H54 (cell line): ENCODE measurements around the gene CHN1.

Source experiments
- DNase-seq: peaks from one replicate; pipeline ENCODE4 v3.0.0; 2011; ENCODE audit warnings: low spot score, mixed read lengths; ENCODE audit not compliant: insufficient read length
- FAIRE-seq: peaks from 3 replicates; lab custom pipeline; 2011; peaks lifted over from hg19 to GRCh38; lab: Jason Lieb, UNC
- POLR2A ChIP-seq: IDR thresholded peaks from 2 replicates; pipeline ENCODE4 v1.6.1; 2011; ENCODE audit warnings: low read depth, mild to moderate bottlenecking, low read length

Gene CHN1

DNA sequence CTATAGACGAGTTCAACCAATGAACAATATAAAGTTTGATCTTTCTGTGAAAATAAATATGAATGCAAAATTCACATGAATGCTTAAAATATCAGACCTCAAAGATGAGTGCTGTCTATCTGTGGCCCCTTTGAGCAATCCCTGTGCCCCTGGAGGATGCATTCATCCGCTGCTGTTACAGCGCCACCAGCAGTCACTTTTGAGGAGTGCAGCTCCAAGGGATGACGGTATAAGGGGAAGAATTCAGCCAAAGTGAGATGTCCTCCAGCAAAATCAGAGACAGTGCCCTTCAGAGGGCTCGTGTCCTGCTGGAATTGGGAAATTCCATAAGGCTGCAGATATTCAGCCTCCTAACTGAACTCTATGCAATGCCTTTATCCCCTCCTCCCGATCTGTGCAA is 229.0 kb downstream of the CHN1 start:
- no peak for TF ChIP-seq POLR2A
- FAIRE-seq: no peak
- DNase-seq: no peak

DNA sequence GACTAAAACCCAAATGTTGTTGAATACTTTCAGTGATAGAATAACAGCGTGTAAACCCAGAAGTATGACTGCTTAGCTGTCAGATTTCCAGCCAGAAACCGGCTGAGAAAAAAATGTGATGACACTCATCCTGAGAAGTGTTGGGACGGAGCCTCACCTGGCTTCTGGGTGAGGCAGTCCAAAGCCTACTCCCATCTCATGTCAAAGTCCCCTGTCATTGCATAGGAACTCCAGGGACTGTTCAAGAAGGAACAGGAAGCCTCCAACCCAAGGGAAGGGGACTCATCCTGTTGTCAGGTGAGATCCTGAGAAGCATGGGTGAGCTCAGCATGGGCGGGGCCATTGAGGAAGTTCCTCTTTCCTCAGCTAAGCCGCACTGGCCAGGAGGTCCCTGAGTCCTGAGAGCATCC is 229.6 kb downstream of the CHN1 start:
- no peak for TF ChIP-seq POLR2A
- FAIRE-seq (no peak), DNase-seq (no peak)

DNA sequence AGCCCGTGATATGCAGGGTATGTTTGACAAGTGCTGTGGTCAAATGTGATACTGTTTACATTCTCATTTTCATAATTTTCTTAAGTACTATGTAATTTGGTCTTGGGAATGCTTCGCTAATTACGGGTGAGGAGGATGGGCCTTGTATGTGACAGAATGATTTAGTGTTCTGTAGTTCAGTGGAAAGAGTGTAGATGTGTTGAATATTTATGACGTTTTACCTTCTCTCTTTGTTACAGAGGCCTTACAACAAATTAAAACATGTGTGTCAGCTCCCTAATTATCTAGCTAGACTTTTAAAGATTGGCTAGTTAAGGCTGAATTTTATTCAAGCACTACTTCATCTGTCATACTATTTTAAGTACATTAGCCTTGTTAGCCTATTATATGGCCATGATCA is 230.3 kb downstream of the CHN1 start:
- no peak for TF ChIP-seq POLR2A
- DNase-seq: no peak
- FAIRE-seq: no peak

DNA sequence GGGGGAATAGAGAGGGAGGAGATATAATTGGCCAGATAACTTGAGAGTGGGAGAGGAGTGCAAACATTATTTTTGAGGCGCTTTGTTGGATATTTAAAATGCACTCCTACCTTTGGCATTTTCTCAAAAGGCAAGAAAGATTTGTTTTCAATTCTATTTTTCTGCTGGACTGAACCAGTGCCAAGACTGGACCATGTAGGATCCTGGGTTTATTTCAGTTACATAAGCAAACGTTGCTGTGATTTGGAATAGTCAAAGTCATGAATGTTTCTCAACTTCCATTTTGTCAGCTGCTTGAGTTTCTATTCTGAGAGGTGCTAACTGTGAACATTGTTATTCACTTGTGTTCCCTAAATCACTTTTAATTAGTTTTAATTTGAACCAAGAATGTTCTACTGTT is 232.0 kb downstream of the CHN1 start:
- no peak for TF ChIP-seq POLR2A
- DNase-seq (no peak), FAIRE-seq (no peak)

DNA sequence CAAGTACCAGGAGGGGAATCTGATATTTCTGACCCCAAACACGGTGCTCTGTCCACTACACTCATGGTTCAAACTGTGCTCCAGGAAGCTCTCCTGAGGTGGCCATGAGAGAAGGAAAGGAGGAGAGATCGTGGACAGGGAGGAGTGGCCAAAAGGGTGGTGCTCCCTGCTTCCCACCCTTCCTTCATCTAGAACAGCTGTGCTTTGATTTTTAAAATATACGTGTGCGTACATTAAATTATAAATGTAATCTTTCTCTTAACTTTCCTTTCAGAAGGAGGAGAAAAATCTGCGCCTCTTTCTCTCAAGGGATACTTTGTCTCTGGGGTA is 232.7 kb downstream of the CHN1 start:
- no peak for DNase-seq
- TF ChIP-seq POLR2A: no peak

DNA sequence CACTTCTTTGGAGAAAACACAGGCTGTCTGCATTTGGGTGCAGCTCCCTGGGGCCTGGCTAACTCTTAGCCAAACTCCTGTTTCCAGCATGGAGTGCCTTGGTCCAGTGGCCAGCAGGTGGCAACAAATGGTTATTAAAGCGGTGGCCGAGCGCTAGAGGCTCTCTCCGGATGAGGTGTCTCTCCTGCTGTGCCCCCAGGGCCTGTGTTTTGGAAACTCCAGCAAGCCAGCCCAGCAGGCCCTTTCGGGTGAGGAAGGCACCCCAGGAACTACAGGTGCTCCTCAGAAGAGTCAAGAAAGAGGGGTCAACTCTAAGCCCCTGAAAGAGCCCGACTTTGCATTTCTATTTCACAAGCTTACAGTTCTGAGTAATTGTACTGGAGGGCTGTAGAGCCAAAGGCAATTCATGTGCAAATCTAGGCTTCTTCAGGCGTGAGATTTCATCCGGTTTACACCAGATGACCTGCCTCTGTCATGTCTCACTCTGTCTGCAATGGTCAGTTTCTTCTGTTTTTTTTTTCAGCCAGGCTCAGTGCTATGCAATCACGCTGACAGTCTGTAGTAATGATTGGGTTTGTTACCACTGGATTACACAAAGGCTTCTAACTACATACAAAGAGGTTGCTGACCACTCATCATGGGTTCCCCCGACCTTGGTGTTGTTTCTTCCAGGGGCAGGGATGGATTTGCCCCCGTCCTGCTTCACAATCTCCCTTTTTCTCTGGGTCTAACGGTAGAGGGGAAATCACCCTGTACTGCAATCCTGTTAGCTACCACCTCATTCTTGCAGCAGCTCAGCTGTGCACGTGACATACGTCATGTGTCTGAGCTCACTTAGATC is 233.3 kb downstream of the CHN1 start:
- no peak for TF ChIP-seq POLR2A
- peak; percentile 45 for FAIRE-seq
- peak; percentile 80 for DNase-seq

More for the DNA sequence above, 232.7 kb downstream of the CHN1 start:
- FAIRE-seq: no peak

DNA sequence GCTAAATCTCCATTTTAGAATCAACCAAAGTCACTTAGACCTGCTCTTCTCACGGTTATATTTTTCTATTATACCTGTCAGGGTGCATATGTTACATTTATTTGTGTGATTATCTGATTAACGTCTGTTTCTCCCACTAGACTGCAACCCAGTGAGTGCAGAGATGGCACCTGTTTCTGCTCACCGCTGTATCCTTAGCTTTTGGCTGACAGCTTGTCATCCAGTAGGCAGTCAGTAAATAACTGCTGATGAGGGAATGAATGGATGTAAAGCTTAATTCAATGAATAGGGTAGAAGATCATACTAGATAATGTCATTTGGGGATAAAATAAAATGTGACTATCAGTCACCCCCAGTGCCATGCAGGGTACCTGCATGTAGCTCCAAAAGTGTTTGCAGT is 234.0 kb downstream of the CHN1 start:
- FAIRE-seq (no peak), DNase-seq (no peak)
- no peak for TF ChIP-seq POLR2A

DNA sequence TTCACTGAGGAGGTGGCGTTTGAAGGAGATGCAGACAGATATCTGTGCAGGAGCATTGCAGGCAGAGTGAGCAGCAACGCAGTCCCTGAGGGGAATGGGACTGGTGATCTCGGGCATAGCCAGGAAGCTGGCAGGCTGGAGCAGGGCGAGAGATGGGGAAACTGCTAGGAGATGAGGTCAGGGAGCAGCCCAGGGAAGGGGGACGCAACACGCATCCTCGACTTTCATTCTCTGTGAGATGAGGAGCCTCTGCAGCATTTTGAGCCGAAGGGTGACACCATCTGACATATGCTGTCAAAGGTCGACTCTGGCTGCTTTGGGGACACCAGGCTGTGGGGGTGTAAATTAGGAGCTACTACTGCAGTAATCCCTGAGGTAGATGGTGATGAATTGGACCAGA is 236.6 kb downstream of the CHN1 start:
- FAIRE-seq (no peak), DNase-seq (no peak)
- TF ChIP-seq POLR2A: no peak

DNA sequence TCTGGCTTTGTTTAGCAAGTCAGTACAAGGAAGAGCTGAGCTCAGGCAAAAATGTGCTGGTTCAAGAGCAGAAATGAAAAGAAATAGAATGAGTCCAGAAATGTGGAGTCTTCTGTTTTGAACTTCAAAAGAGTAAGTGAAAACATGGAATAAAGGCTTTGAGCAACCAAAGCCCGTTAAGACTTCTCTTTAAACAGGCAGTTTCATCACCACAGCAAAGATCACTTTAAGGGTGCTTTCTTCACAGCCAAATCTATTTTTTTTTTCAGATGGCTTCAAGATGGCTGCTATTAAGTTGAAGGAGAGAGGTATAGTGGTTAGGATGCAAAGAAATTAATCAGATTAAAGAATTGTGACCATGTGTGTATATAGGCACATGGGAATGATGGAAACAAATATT is 238.9 kb downstream of the CHN1 start:
- DNase-seq (no peak), FAIRE-seq (no peak)
- TF ChIP-seq POLR2A: no peak

DNA sequence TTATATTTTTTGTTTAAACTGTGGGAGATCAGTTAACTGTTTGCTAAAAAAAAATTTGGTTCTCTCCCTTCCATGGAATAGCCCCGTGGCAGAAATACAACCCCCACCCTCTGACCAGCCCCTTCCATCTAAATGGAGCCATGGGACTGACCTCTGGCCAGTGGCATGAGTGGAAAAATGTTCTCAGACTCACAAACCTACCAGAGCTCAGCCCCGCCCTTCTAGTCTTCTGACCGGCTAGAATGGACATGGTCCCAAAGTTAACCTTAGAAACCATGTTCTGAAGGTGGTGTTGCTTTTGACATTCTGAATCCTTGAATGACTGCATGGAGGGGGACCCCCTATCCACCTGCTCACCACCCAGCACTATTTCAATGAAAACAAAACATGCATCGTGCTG is 239.6 kb downstream of the CHN1 start:
- TF ChIP-seq POLR2A: no peak
- FAIRE-seq: no peak
- no peak for DNase-seq

DNA sequence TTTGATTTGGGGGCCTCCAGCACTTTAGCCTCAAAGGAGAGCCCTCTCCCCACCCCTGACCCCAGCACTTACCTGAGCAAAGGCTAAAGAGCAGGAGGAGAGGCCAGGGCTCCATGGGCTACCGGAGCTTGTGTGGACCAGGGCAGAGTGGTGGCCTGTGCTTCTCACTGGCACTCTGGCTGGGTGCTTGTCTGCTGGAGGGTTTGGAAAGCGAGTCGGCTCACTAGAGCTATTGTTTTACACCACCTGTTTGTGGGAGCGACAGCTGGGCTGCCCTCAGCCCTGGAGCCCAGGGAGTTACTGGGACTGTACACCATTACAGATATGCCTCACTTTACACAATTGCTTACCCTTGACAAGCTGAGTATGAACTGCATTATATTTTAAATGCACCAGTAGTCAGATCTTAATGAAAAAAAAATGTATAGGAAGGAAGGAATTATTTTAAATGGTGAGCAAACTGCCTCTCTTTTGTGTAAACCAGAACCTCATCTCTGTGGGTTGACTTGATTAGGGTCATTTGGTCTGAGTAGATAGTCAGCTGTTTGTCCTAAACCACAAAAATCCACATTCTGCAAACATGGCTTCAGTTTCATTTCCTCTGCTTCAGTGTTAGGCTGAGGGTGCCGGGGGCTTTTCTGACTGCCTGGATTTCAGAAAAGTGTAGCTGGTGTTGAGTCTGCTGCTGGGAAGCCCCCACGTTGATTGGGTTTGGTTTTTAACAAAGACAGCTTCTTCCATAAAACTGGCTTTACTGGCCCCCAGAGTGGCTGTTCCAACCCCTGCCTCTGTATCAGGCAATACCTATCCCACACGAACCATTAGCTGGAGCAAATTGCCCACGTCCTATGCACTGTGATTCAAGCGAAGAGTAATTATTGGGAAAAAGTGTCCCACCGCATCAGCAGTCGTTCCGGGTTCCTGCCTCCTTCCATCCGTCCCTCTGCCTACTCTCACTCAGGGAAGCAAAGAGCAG is 240.6 kb downstream of the CHN1 start, which contains the start of gene CHRNA1:
TSS of gene CHRNA1 (minus strand) at position 193 of the 976 bp plus-strand sequence. CDS start at position 115, 78 bp downstream.
- DNase-seq: no peak
- no peak for TF ChIP-seq POLR2A
- FAIRE-seq: no peak

DNA sequence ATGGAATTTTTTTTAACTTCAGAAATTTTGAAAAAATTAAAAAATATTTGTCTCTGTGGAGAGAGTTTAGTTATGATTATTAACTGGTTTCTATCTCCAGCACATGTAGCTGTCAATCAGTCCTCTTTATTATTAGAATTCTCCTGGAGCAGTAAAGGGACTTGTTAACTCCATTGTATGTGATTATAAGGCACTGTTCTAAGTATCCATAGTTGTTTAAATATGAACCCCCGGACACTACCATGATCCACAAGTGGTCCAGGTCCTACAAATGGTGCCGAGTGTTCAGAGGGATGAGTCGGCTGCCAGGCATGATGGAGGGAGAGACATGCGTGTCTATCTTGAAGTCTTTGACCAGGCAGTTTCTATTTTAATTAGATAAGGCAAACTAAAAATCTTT is 241.4 kb downstream of the CHN1 start:
- DNase-seq (no peak), FAIRE-seq (no peak)
- no peak for TF ChIP-seq POLR2A

DNA sequence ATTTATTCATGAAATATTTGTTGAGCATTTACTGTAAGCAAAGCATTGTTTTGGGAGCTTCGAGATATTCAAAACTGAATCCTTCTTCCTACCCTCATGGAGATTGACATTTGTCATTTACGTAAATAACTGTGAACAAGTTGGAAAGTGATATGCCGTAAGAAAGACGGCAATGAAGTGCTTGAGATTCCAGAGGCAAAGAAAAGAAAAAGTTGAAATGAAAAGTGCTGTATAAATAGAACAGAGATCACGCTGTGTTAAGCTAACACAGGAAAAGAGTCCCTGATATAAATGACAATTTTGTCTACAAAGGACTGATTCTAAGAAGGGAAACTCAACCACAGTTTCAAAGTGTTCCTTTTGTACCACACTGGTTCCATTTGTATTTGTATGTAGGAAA is 242.7 kb downstream of the CHN1 start:
- no peak for TF ChIP-seq POLR2A
- DNase-seq: no peak
- no peak for FAIRE-seq

DNA sequence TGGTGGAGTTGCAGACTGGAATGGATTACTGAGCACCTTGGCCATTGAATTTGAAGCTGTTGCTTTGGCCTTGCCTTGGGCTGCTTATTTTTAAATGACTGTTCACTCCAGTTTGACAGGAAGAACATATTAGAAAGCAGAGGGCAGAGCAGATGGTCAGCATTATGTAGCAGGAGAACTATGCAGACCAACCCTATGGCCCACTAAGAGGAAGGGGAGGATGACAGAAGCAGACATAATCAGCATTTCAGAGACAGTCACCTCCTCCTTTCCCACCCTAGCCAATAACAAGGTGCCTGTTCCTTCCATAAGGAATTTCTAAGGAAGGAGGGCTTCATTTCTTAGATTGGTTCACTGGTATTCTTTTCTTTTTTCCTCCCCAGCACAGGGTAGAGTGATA is 243.3 kb downstream of the CHN1 start:
- no peak for FAIRE-seq
- no peak for DNase-seq
- TF ChIP-seq POLR2A: no peak
